ENCODE results near the gene CYB5RL. TPM values are rescaled to one million over a fixed set of nuclear protein-coding genes. Genes with fewer than 3 reads are reported as not detected.
"Not testable (repeated sequence)": the region's sequence is repeated elsewhere in the genome, so short reads cannot be mapped to it uniquely, and the experiment has no call there.

The CYB5RL gene
- total and polyA plus RNA-seq, 2 of the 8 experiments (the other 6 are each of a cell fraction or from before 2014, with no cell fraction given) = 13.2 to 14.1 TPM

DNA sequence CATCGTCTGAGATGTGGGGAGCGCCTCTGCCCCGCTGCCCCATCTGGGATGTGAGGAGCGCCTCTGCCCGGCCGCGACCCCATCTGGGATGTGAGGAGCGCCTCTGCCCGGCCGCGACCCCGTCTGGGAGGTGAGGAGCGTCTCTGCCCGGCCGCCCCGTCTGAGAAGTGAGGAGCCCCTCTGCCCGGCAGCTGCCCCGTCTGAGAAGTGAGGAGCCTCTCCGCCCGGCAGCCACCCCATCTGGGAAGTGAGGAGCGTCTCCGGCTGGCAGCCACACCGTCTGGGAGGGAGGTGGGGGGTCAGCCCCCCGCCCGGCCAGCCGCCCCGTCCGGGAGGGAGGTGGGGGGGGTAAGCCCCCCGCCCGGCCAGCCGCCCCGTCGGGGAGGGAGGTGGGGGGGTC, 33.4 kb upstream of the CYB5RL start:
- H3K9ac ChIP-seq (replicated peaks in 1 of 4; ENCODE audit: extremely low read depth in 1 of 4, low read depth in 3 of 4, low read length in 3 of 4); H2BK5ac ChIP-seq (ENCODE audit: low read depth, low read length); FAIRE-seq; H3K9me3 ChIP-seq (ENCODE audit: insufficient read depth in 2 of 2, low read depth in 1 of 2, low read length in 1 of 2); H3K4me3 ChIP-seq (ENCODE audit: extremely low read depth in 1 of 4, insufficient read depth in 2 of 4, low read depth in 3 of 4, low read length in 4 of 4); DNase-seq (ENCODE audit: low read depth in 1 of 2, low spot score in 2 of 2); H3K23ac ChIP-seq (ENCODE audit: insufficient read length); H3K27me3 ChIP-seq (replicated peaks in 1 of 4; ENCODE audit: control insufficient read depth in 3 of 4, extremely low read depth in 1 of 4, insufficient read depth in 3 of 4, low read length in 3 of 4); H2AK5ac ChIP-seq (ENCODE audit: low read depth, low read length); H4K8ac ChIP-seq (ENCODE audit: extremely low read depth, insufficient read depth, low read length); H2BK20ac ChIP-seq (ENCODE audit: low read length); H3K4me2 ChIP-seq (ENCODE audit: insufficient read depth in 1 of 2, low read depth in 2 of 2, low read length in 2 of 2); H3K23me2 ChIP-seq (ENCODE audit: low read depth, low read length); H4K5ac ChIP-seq (ENCODE audit: insufficient read length, low read depth, low read length); H4K20me1 ChIP-seq (replicated peaks in 1 of 2; ENCODE audit: control insufficient read depth in 1 of 2, insufficient read depth in 2 of 2, low read length in 2 of 2); H3K79me2 ChIP-seq (ENCODE audit: control insufficient read depth in 1 of 2, insufficient read depth in 2 of 2, low read length in 2 of 2); H3K18ac ChIP-seq (ENCODE audit: extremely low read depth, low read length); H3K4me1 ChIP-seq (replicated peaks in 1 of 4; ENCODE audit: control insufficient read depth in 3 of 4, insufficient read depth in 4 of 4, low read length in 3 of 4); H3K79me1 ChIP-seq (ENCODE audit: low read depth, low read length); H4K91ac ChIP-seq (replicated peaks; ENCODE audit: insufficient read length, low read length); H2AFZ ChIP-seq (ENCODE audit: low read length); H3K56ac ChIP-seq (replicated peaks; ENCODE audit: insufficient read length, low read depth, low read length); H3K27ac ChIP-seq (ENCODE audit: low read depth, low read length); H2BK120ac ChIP-seq (replicated peaks; ENCODE audit: low read depth, low read length); H2BK15ac ChIP-seq (ENCODE audit: low read length); H2BK12ac ChIP-seq (ENCODE audit: low read depth, low read length); H3K4ac ChIP-seq (replicated peaks; ENCODE audit: insufficient read length, low read depth, low read length); POLR2A ChIA-PET (ENCODE audit: partially characterized antibody); CTCF ChIA-PET (ENCODE audit: partially characterized antibody); H3K14ac ChIP-seq (ENCODE audit: insufficient read length): not testable (repeated sequence)
- no CpG with 5 or more reads among the region's 33 CpGs for WGBS, 2 experiments (ENCODE audit: extremely low coverage in 1 of 2, insufficient coverage in 1 of 2, insufficient read length in 1 of 2, insufficient replicate concordance in 2 of 2, low coverage in 1 of 2, low lambda C conversion rate in 2 of 2, missing lambda C conversion rate in 1 of 2)
- H3K36me3 ChIP-seq (ENCODE audit: control insufficient read depth in 2 of 4, insufficient read depth in 4 of 4, low read length in 3 of 4) = peaks cover 3 to 36% (median 21%) of the 10 kb centered on the region in 4 experiments; a peak in 7 of 8 replicates

Data from H1 (cell line).